HEK293 (cell line): ENCODE measurements around the gene AK5.

Experiments used
- CTCF ChIA-PET: fragments of 350-600 bp; formaldehyde crosslinking; extraction: SDS; loops from one replicate; lab custom pipeline; 2021; ENCODE audit warnings: antibody characterized with exemption; lab: Yijun Ruan, JAX
- POLR2A ChIA-PET: fragments of 300-600 bp; formaldehyde crosslinking; extraction: SDS; loops from one replicate; lab custom pipeline; 2020; ENCODE audit warnings: antibody characterized with exemption, inconsistent platforms; lab: Yijun Ruan, JAX
- H3K27ac ChIP-seq: fragments of 200-500 bp; sonication (Bioruptor generic); 2 replicates; pipeline ENCODE4 v1.5.1; 2014; ENCODE audit warnings: low read depth, low read length, control low read depth, inconsistent platforms; ENCODE audit errors: extremely low read depth
- H3K36me3 ChIP-seq, 2 experiments: fragments of 200-500 bp in 1 of 2; sonication (Bioruptor generic) in 1 of 2; 1 replicate in 1 of 2; 2 replicates in 1 of 2; pipeline ENCODE4 v1.5.1; 2014 to 2017; ENCODE audit warnings: inconsistent platforms in 2 of 2, low read length in 2 of 2; ENCODE audit not compliant: control insufficient read depth in 2 of 2, insufficient read depth in 1 of 2
- H3K4me1 ChIP-seq: fragments of 200-500 bp; sonication (Bioruptor generic); 2 replicates; pipeline ENCODE4 v1.5.1; 2014; ENCODE audit warnings: mild to moderate bottlenecking, low read length, inconsistent platforms; ENCODE audit not compliant: control insufficient read depth, insufficient read depth
- H3K4me3 ChIP-seq: 2 replicates; pipeline ENCODE4 v1.5.1; 2011; ENCODE audit warnings: low read depth, mild to moderate bottlenecking, control low read depth, low read length, moderate library complexity
- H3K9me3 ChIP-seq: fragments of 200-500 bp; sonication (Bioruptor generic); 2 replicates; pipeline ENCODE4 v1.5.1; 2014; ENCODE audit warnings: low read depth, low read length, inconsistent platforms; ENCODE audit not compliant: control insufficient read depth, insufficient read depth
- GLIS2 ChIP-seq: fragments of 450-650 bp; formaldehyde crosslinking; IDR thresholded peaks from 2 replicates; pipeline ENCODE4 v1.5.1; 2016; ENCODE audit warnings: missing biosample characterization, missing genetic modification characterization
- HOXA7 ChIP-seq: sonication (generic); formaldehyde crosslinking; IDR thresholded peaks from 2 replicates; pipeline ENCODE4 v1.8.1; 2022; ENCODE audit warnings: missing genetic modification reagents, borderline replicate concordance
- HOXD13 ChIP-seq: sonication (generic); formaldehyde crosslinking; IDR thresholded peaks from 2 replicates; pipeline ENCODE4 v1.8.0; 2022; ENCODE audit warnings: missing genetic modification reagents, borderline replicate concordance
- SCRT2 ChIP-seq: fragments of 450-650 bp; formaldehyde crosslinking; IDR thresholded peaks from 2 replicates; pipeline ENCODE4 v1.5.1; 2016; ENCODE audit warnings: missing biosample characterization, missing genetic modification characterization
- SP2 ChIP-seq: fragments of 450-650 bp; formaldehyde crosslinking; IDR thresholded peaks from 2 replicates; pipeline ENCODE4 v1.5.1; 2016; ENCODE audit warnings: missing biosample characterization, missing genetic modification characterization
- ZFP41 ChIP-seq: fragments of 450-650 bp; formaldehyde crosslinking; IDR thresholded peaks from 2 replicates; pipeline ENCODE4 v1.5.1; 2016; ENCODE audit warnings: missing biosample characterization, missing genetic modification characterization, borderline replicate concordance
- ZNF114 ChIP-seq: fragments of 450-650 bp; formaldehyde crosslinking; IDR thresholded peaks from 2 replicates; pipeline ENCODE4 v1.5.0; 2017; ENCODE audit warnings: missing biosample characterization, missing genetic modification characterization
- ZNF146 ChIP-seq: fragments of 450-650 bp; formaldehyde crosslinking; IDR thresholded peaks from 2 replicates; pipeline ENCODE4 v1.5.1; 2016; ENCODE audit warnings: missing biosample characterization, missing genetic modification characterization
- ZNF155 ChIP-seq: fragments of 450-650 bp; formaldehyde crosslinking; IDR thresholded peaks from 2 replicates; pipeline ENCODE4 v1.5.1; 2016; ENCODE audit warnings: missing biosample characterization, missing genetic modification characterization
- ZNF175 ChIP-seq: fragments of 450-650 bp; formaldehyde crosslinking; IDR thresholded peaks from 2 replicates; pipeline ENCODE4 v1.5.1; 2016; ENCODE audit warnings: missing biosample characterization, missing genetic modification characterization
- ZNF19 ChIP-seq: fragments of 450-650 bp; formaldehyde crosslinking; IDR thresholded peaks from 2 replicates; pipeline ENCODE4; 2016; ENCODE audit warnings: missing biosample characterization, missing genetic modification characterization, low read depth
- ZNF266 ChIP-seq: fragments of 450-650 bp; formaldehyde crosslinking; IDR thresholded peaks from 2 replicates; pipeline ENCODE4 v1.5.1; 2016; ENCODE audit warnings: missing biosample characterization, missing genetic modification characterization, low read depth
- ZNF292 ChIP-seq: fragments of 450-650 bp; formaldehyde crosslinking; IDR thresholded peaks from 2 replicates; pipeline ENCODE4 v1.5.1; 2016; ENCODE audit warnings: low read depth, missing biosample characterization, missing genetic modification characterization, borderline replicate concordance
- ZNF473 ChIP-seq: fragments of 450-650 bp; formaldehyde crosslinking; IDR thresholded peaks from 2 replicates; pipeline ENCODE4 v1.5.1; 2017; ENCODE audit warnings: missing biosample characterization, missing genetic modification characterization
- ZNF544 ChIP-seq: fragments of 450-650 bp; formaldehyde crosslinking; IDR thresholded peaks from 2 replicates; pipeline ENCODE4 v1.5.0; 2017; ENCODE audit warnings: missing biosample characterization, missing genetic modification characterization
- ZNF549 ChIP-seq: fragments of 450-650 bp; IDR thresholded peaks from 2 replicates; pipeline ENCODE4 v1.5.1; 2018; ENCODE audit warnings: missing biosample characterization, missing genetic modification characterization, mild to moderate bottlenecking, inconsistent platforms, moderate library complexity
- ZNF626 ChIP-seq: fragments of 450-650 bp; sonication (Bioruptor Pico); formaldehyde crosslinking; IDR thresholded peaks from 2 replicates; pipeline ENCODE4 v1.5.1; 2018; ENCODE audit warnings: missing biosample characterization, missing genetic modification characterization, inconsistent platforms
- ZNF677 ChIP-seq: fragments of 450-650 bp; IDR thresholded peaks from 2 replicates; pipeline ENCODE4 v1.5.0; 2018; ENCODE audit warnings: missing biosample characterization, mild to moderate bottlenecking, missing genetic modification characterization, moderate library complexity
- ZNF707 ChIP-seq: fragments of 450-650 bp; formaldehyde crosslinking; IDR thresholded peaks from 2 replicates; pipeline ENCODE4 v1.5.1; 2016; ENCODE audit warnings: missing biosample characterization, missing genetic modification characterization
- ZNF768 ChIP-seq: fragments of 450-650 bp; formaldehyde crosslinking; IDR thresholded peaks from 2 replicates; pipeline ENCODE4 v1.5.1; 2018; ENCODE audit warnings: missing biosample characterization, mild to moderate bottlenecking, missing genetic modification characterization
- ZNF792 ChIP-seq: fragments of 450-650 bp; formaldehyde crosslinking; IDR thresholded peaks from 2 replicates; pipeline ENCODE4 v1.5.1; 2016; ENCODE audit warnings: missing biosample characterization, missing genetic modification characterization
- ZSCAN23 ChIP-seq: fragments of 450-650 bp; formaldehyde crosslinking; IDR thresholded peaks from 2 replicates; pipeline ENCODE4 v1.5.1; 2016; ENCODE audit warnings: missing biosample characterization, missing genetic modification characterization
- TF ChIP-seq, protein P1 (sequence below): fragments of 450-650 bp; formaldehyde crosslinking; IDR thresholded peaks from 2 replicates; pipeline ENCODE4 v1.5.1; 2016; ENCODE audit warnings: missing biosample characterization, missing genetic modification characterization
- TF ChIP-seq, protein P2 (sequence below): fragments of 450-650 bp; formaldehyde crosslinking; IDR thresholded peaks from 2 replicates; pipeline ENCODE4 v1.5.1; 2016; ENCODE audit warnings: missing biosample characterization, missing genetic modification characterization
- TF ChIP-seq, protein P3 (sequence below): fragments of 450-650 bp; formaldehyde crosslinking; IDR thresholded peaks from 2 replicates; pipeline ENCODE4 v1.5.1; 2016; ENCODE audit warnings: missing biosample characterization, missing genetic modification characterization
- TF ChIP-seq, protein P4 (sequence below): fragments of 450-650 bp; formaldehyde crosslinking; IDR thresholded peaks from 2 replicates; pipeline ENCODE4 v1.5.1; 2016; ENCODE audit warnings: missing biosample characterization, missing genetic modification characterization
- TF ChIP-seq, protein P5 (sequence below): fragments of 450-650 bp; formaldehyde crosslinking; IDR thresholded peaks from 2 replicates; pipeline ENCODE4 v1.5.1; 2016; ENCODE audit warnings: missing biosample characterization, missing genetic modification characterization

AK5 gene

DNA sequence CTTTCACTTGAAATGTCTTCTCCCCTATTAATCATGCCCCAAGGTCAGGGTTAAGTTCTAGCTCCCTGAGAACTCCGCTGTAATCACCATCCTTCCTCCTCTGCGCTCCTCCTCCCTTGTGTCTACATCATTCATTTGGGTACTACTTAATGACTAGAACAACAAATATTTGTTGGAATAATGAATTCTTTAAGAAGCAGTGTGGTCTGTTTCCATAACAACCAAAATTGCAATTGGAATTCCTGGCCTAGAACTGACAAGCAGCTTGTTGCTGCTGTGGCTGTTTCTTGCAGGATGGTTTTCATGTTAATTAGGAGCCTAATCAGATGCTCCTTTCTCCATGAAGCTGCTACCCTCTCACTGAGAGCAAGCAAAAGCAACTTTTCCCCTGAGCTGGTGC is 208.1 kb downstream of the AK5 start (continued):
- TF ChIP-seq, protein P1, sequence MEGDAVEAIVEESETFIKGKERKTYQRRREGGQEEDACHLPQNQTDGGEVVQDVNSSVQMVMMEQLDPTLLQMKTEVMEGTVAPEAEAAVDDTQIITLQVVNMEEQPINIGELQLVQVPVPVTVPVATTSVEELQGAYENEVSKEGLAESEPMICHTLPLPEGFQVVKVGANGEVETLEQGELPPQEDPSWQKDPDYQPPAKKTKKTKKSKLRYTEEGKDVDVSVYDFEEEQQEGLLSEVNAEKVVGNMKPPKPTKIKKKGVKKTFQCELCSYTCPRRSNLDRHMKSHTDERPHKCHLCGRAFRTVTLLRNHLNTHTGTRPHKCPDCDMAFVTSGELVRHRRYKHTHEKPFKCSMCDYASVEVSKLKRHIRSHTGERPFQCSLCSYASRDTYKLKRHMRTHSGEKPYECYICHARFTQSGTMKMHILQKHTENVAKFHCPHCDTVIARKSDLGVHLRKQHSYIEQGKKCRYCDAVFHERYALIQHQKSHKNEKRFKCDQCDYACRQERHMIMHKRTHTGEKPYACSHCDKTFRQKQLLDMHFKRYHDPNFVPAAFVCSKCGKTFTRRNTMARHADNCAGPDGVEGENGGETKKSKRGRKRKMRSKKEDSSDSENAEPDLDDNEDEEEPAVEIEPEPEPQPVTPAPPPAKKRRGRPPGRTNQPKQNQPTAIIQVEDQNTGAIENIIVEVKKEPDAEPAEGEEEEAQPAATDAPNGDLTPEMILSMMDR (tag by site-specific recombination), result no peak
- TF ChIP-seq HOXA7 (no peak), ZNF266 (tag by site-specific recombination) (no peak)

DNA sequence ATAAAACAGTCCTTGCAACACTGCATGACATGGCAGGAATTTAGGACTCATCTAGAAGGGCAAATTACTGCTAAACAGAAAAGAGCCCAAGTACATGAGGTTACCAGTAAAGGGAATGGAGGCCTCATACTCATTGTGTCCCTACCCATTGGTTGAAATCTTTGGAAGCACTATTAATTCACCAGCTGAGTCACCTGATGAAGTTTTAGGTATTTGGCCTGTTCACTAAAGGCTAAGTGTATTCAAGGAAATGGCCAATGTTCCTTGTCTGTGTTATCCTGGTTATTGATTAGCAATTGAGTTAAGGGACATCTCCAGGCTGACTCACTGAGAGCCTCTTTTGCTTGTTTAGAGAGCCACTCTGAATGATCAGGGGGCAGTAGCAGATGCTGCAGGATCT is 212.2 kb downstream of the AK5 start:
- no peaks in the 10 kb centered on the region for H3K4me1 ChIP-seq
- TF ChIP-seq ZNF473 (no peak), ZNF768 (tag by site-specific recombination) (no peak), GLIS2 (no peak), ZNF19 (tag by site-specific recombination) (no peak), ZNF114 (tag by site-specific recombination) (no peak), ZNF266 (tag by site-specific recombination) (no peak), ZNF175 (tag by site-specific recombination) (no peak), HOXD13 (no peak), ZSCAN23 (tag by site-specific recombination) (no peak), ZNF626 (tag by site-specific recombination) (no peak), ZNF707 (tag by site-specific recombination) (no peak), ZNF792 (tag by site-specific recombination) (no peak), ZNF549 (no peak), SCRT2 (tag by site-specific recombination) (no peak), ZNF544 (no peak), ZNF292 (no peak), SP2 (tag by site-specific recombination) (no peak)
- TF ChIP-seq, protein P2, sequence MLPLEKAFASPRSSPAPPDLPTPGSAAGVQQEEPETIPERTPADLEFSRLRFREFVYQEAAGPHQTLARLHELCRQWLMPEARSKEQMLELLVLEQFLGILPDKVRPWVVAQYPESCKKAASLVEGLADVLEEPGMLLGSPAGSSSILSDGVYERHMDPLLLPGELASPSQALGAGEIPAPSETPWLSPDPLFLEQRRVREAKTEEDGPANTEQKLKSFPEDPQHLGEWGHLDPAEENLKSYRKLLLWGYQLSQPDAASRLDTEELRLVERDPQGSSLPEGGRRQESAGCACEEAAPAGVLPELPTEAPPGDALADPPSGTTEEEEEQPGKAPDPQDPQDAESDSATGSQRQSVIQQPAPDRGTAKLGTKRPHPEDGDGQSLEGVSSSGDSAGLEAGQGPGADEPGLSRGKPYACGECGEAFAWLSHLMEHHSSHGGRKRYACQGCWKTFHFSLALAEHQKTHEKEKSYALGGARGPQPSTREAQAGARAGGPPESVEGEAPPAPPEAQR (tag by site-specific recombination), result no peak
- ChIA-PET CTCF (no interaction called here), POLR2A (no interaction called here)
- H3K4me3 ChIP-seq, result no peak overlapping the region
- H3K27ac ChIP-seq, result no peak overlapping the region
- no peaks in the 10 kb centered on the region for H3K36me3 ChIP-seq
- H3K9me3 ChIP-seq, result no peaks in the 10 kb centered on the region

DNA sequence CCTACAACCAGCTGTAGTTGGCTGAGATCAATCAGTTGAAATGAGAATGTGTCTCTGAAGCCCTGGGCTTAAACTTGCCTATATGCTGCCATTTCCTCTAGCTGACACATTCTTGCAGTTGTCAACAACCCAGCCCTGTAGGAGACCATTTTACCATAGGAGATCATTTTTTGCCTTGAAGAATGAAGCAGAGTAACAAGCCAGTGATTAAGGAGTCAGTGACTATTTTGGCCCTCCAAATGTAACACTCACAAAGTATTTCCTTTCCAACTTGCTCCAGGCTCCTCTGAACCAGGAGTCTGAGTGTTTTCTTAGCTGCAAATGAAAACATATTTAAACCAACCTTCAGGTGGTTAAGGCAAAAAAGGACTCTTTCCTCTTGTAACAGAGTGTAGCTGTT is 217.1 kb downstream of the AK5 start:
- ChIA-PET POLR2A (no interaction called here), CTCF (interaction anchor here (1.6 kb wide), 1 partner anchor 34 kb away, joined by 3 read pairs; no protein-coding TSS in a partner anchor)
- Histone ChIP-seq H3K9me3 (no peaks in the 10 kb centered on the region), H3K27ac (no peak overlapping the region), H3K4me3 (no peak overlapping the region), H3K36me3 (no peaks in the 10 kb centered on the region), H3K4me1 (no peaks in the 10 kb centered on the region)
- TF ChIP-seq, protein P3, sequence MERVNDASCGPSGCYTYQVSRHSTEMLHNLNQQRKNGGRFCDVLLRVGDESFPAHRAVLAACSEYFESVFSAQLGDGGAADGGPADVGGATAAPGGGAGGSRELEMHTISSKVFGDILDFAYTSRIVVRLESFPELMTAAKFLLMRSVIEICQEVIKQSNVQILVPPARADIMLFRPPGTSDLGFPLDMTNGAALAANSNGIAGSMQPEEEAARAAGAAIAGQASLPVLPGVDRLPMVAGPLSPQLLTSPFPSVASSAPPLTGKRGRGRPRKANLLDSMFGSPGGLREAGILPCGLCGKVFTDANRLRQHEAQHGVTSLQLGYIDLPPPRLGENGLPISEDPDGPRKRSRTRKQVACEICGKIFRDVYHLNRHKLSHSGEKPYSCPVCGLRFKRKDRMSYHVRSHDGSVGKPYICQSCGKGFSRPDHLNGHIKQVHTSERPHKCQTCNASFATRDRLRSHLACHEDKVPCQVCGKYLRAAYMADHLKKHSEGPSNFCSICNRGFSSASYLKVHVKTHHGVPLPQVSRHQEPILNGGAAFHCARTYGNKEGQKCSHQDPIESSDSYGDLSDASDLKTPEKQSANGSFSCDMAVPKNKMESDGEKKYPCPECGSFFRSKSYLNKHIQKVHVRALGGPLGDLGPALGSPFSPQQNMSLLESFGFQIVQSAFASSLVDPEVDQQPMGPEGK (tag by site-specific recombination), result no peak
- TF ChIP-seq, protein P4, sequence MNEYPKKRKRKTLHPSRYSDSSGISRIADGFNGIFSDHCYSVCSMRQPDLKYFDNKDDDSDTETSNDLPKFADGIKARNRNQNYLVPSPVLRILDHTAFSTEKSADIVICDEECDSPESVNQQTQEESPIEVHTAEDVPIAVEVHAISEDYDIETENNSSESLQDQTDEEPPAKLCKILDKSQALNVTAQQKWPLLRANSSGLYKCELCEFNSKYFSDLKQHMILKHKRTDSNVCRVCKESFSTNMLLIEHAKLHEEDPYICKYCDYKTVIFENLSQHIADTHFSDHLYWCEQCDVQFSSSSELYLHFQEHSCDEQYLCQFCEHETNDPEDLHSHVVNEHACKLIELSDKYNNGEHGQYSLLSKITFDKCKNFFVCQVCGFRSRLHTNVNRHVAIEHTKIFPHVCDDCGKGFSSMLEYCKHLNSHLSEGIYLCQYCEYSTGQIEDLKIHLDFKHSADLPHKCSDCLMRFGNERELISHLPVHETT (tag by site-specific recombination), result no peak
- TF ChIP-seq ZNF155 (tag by site-specific recombination), result no peak
- TF ChIP-seq ZNF677, result no peak
- no peak for TF ChIP-seq ZNF146 (tag by site-specific recombination)
- no peak for TF ChIP-seq ZFP41 (tag by site-specific recombination)
- TF ChIP-seq ZNF19 (tag by site-specific recombination), result no peak
- TF ChIP-seq, protein P5, sequence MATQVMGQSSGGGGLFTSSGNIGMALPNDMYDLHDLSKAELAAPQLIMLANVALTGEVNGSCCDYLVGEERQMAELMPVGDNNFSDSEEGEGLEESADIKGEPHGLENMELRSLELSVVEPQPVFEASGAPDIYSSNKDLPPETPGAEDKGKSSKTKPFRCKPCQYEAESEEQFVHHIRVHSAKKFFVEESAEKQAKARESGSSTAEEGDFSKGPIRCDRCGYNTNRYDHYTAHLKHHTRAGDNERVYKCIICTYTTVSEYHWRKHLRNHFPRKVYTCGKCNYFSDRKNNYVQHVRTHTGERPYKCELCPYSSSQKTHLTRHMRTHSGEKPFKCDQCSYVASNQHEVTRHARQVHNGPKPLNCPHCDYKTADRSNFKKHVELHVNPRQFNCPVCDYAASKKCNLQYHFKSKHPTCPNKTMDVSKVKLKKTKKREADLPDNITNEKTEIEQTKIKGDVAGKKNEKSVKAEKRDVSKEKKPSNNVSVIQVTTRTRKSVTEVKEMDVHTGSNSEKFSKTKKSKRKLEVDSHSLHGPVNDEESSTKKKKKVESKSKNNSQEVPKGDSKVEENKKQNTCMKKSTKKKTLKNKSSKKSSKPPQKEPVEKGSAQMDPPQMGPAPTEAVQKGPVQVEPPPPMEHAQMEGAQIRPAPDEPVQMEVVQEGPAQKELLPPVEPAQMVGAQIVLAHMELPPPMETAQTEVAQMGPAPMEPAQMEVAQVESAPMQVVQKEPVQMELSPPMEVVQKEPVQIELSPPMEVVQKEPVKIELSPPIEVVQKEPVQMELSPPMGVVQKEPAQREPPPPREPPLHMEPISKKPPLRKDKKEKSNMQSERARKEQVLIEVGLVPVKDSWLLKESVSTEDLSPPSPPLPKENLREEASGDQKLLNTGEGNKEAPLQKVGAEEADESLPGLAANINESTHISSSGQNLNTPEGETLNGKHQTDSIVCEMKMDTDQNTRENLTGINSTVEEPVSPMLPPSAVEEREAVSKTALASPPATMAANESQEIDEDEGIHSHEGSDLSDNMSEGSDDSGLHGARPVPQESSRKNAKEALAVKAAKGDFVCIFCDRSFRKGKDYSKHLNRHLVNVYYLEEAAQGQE (tag by site-specific recombination), result no peak
